ENCODE results near the gene KSR1. TPM values are rescaled to one million over a fixed set of nuclear protein-coding genes. Genes with fewer than 3 reads are reported as not detected.

Gene KSR1
- total RNA-seq, 1 donor from 2014 or later: 59.6 TPM

DNA sequence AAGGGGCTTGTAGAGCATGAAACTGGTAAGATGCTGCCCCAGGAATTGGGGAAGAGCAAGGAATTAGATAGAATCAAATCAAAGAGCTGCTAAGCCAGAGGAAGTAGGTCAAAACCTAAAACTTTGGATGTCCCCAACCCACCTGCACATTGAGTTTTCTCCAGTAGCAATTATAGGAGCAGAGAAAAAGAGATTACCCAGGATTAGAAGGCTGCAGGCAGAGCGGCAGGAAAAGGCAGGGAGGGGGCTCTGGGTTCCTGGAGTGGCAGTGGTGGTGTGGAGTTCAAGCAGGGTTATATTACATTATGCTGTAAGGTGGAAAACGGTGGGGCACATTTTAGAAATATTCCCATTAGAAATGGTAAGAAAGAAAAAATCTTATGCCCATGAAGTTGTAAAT, 68.3 kb downstream of the KSR1 start:
- TF ChIP-seq CTCF (IDR thresholded peaks at IDR 0.05): no peak
- H3K4me3 ChIP-seq: no peak overlapping the region
- H3K27me3 ChIP-seq (ENCODE audit: low read depth): no peaks in the 10 kb centered on the region
- no peak for DNase-seq
- no peaks in the 10 kb centered on the region for H3K9me3 ChIP-seq
- intact Hi-C loops (cut with DNase I): no loop called here
- no peak overlapping the region for H3K27ac ChIP-seq
- no peak for ATAC-seq
- peaks cover 54% of the 10 kb centered on the region for H3K4me1 ChIP-seq
- H3K36me3 ChIP-seq: no peaks in the 10 kb centered on the region

- Histone ChIP-seq H3K9me3 (no peaks in the 10 kb centered on the region), H3K27ac (no peak overlapping the region), H3K4me1 (peaks cover 58% of the 10 kb centered on the region), H3K36me3 (no peaks in the 10 kb centered on the region), H3K4me3 (no peak overlapping the region), H3K27me3 (ENCODE audit: low read depth) (no peaks in the 10 kb centered on the region)
- DNase-seq (no peak), ATAC-seq (no peak)
- TF ChIP-seq CTCF (IDR thresholded peaks at IDR 0.05): no peak
- intact Hi-C loops (cut with DNase I): no loop called here
Observed at GRCh38 chr17:27525316-27525715, 69.1 kb downstream of the KSR1 start.

GRCh38 chr17:27525836-27526603, 69.8 kb downstream of the KSR1 start:
- Histone ChIP-seq H3K9me3 (no peaks in the 10 kb centered on the region), H3K4me1 (peaks cover 58% of the 10 kb centered on the region), H3K27ac (peak overlapping the region; percentile 2), H3K27me3 (ENCODE audit: low read depth) (no peaks in the 10 kb centered on the region), H3K36me3 (no peaks in the 10 kb centered on the region), H3K4me3 (peak overlapping the region; percentile 17)
- intact Hi-C loops (cut with DNase I): no loop called here
- ATAC-seq: no peak
- no peak for TF ChIP-seq CTCF (IDR thresholded peaks at IDR 0.05)
- DNase-seq: no peak

GRCh38 chr17:27526604-27527002, 70.4 kb downstream of the KSR1 start:
- Histone ChIP-seq H3K27ac (peak overlapping the region; percentile 2), H3K36me3 (no peaks in the 10 kb centered on the region), H3K4me1 (peaks cover 63% of the 10 kb centered on the region), H3K27me3 (ENCODE audit: low read depth) (no peaks in the 10 kb centered on the region), H3K4me3 (peak overlapping the region; percentile 17), H3K9me3 (no peaks in the 10 kb centered on the region)
- intact Hi-C loops (cut with DNase I): no loop called here
- ATAC-seq (peak; percentile 55 to 59), DNase-seq (peak; percentile 78)
- no peak for TF ChIP-seq CTCF (IDR thresholded peaks at IDR 0.05)

DNA sequence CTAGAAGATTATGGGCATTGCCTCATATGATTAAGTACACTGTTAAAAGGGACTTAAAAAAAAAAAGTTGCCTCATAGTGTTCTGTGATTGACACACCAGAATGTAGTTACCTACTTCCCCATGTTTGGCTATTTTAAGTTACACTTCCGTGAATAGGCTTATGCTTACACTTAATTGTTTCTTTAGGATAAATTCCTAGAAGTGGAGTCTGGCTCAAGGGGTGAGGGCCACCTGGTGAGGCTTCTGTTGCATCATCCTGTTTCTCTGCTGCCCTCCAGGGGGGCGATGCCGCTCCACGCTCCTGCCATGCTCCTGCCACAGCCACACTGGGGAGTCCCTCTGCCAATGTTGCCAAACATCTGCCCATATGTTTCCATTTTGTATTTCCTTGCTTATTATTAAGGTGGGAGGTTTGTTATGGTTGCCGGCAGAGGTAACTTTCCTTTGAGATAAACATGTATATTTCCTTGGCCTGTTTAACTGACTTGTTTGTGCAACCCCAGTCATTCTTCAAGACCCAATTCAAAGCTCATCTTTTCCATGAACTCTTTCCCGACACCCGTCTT, 73.1 kb downstream of the KSR1 start:
- Histone ChIP-seq H3K4me3 (no peak overlapping the region), H3K36me3 (no peaks in the 10 kb centered on the region), H3K4me1 (peaks cover 81% of the 10 kb centered on the region), H3K9me3 (no peaks in the 10 kb centered on the region), H3K27me3 (ENCODE audit: low read depth) (no peaks in the 10 kb centered on the region), H3K27ac (peak overlapping the region; percentile 82)
- ATAC-seq (peak; percentile 38 to 48), DNase-seq (peak; percentile 75)
- TF ChIP-seq CTCF (IDR thresholded peaks at IDR 0.05): peak; percentile 19
- intact Hi-C loops (cut with DNase I): no loop called here
